Endothelial cell of umbilical vein (primary cell): ENCODE measurements around the gene POFUT2. TPM values are rescaled to one million over a fixed set of nuclear protein-coding genes. Genes with fewer than 3 reads are reported as not detected.

Experiments
- BruUV-seq: library from RNA; stranded (reverse); fragments of 400-500 nt; replicated peaks from 2 replicates; lab custom pipeline; 2021; lab: Mats Ljungman, UMichigan
- CTCF ChIA-PET: fragments of 300-600, 350-600 bp; sonication (Branson Sonifier 250); formaldehyde crosslinking; loops from one replicate; lab custom pipeline; 2021; ENCODE audit warnings: antibody characterized with exemption, inconsistent platforms; lab: Charles Lee
- POLR2A ChIA-PET: fragments of 300-600, 350-600 bp; sonication (Branson Sonifier 250); formaldehyde crosslinking; loops from one replicate; lab custom pipeline; 2021; ENCODE audit warnings: antibody characterized with exemption, inconsistent platforms; lab: Charles Lee
- DNase-seq: peaks from one replicate; pipeline ENCODE4 v3.0.0-alpha.2; 2011; ENCODE audit warnings: low read depth, low spot score
- FAIRE-seq: peaks from 2 replicates; lab custom pipeline; 2011; peaks lifted over from hg19 to GRCh38; lab: Jason Lieb, UNC
- H2AFZ ChIP-seq: 2 replicates; pipeline ENCODE4 v1.6.0; 2012; ENCODE audit warnings: low read depth, low read length, control low read depth, inconsistent platforms
- H3K27ac ChIP-seq: 2 replicates; pipeline ENCODE4 v1.5.1; 2011; ENCODE audit warnings: low read depth, mild to moderate bottlenecking, control low read depth, low read length, moderate library complexity; ENCODE audit not compliant: insufficient read depth
- H3K27me3 ChIP-seq, 2 experiments: 2 replicates each; pipeline versions ENCODE4 v1.6.0 to v1.6.1; 2011; ENCODE audit warnings: low read length in 2 of 2, mixed read lengths in 1 of 2; ENCODE audit not compliant: control insufficient read depth in 2 of 2, insufficient read depth in 2 of 2
- H3K36me3 ChIP-seq, 2 experiments: 2 replicates in 1 of 2; 3 replicates in 1 of 2; pipeline ENCODE4 v1.5.1; 2011; ENCODE audit warnings: low read length in 2 of 2, mild to moderate bottlenecking in 1 of 2, moderate library complexity in 1 of 2; ENCODE audit not compliant: control insufficient read depth in 2 of 2, insufficient read depth in 2 of 2; ENCODE audit errors: extremely low read depth in 1 of 2
- H3K4me1 ChIP-seq: 3 replicates; pipeline ENCODE4 v1.5.1; 2011; ENCODE audit warnings: mild to moderate bottlenecking, low read length; ENCODE audit not compliant: control insufficient read depth, insufficient read depth; ENCODE audit errors: extremely low read depth
- H3K4me2 ChIP-seq: 2 replicates; pipeline ENCODE4 v1.6.1; 2011; ENCODE audit warnings: low read length, control low read depth, mixed read lengths; ENCODE audit not compliant: insufficient read depth
- H3K4me3 ChIP-seq, 3 experiments: fragments of 200-600 bp in 1 of 3; sonication (generic), shearing (Covaris generic) in 1 of 3; replicated peaks in 1 of 3; 2 replicates each; pipeline ENCODE4 v1.5.1; 2011 to 2016; ENCODE audit warnings: control low read depth in 3 of 3, low read length in 3 of 3, mild to moderate bottlenecking in 2 of 3, inconsistent platforms in 1 of 3, low read depth in 1 of 3, moderate library complexity in 1 of 3; ENCODE audit not compliant: insufficient read depth in 1 of 3
- H3K79me2 ChIP-seq: 2 replicates; pipeline ENCODE4 v1.6.0; 2012; ENCODE audit warnings: low read length, inconsistent platforms; ENCODE audit not compliant: control insufficient read depth, insufficient read depth
- H3K9ac ChIP-seq: replicated peaks from 2 replicates; pipeline ENCODE3; 2011; ENCODE audit warnings: low read length, control low read depth; ENCODE audit not compliant: insufficient read depth; ENCODE audit errors: extremely low read depth
- H3K9me1 ChIP-seq: replicated peaks from 3 replicates; pipeline ENCODE4 v1.6.0; 2011; ENCODE audit warnings: mild to moderate bottlenecking, low read length; ENCODE audit not compliant: control insufficient read depth, insufficient read depth; ENCODE audit errors: extremely low read depth
- H3K9me3 ChIP-seq: replicated peaks from 2 replicates; pipeline ENCODE4 v1.5.1; 2012; ENCODE audit warnings: low read length, inconsistent platforms; ENCODE audit not compliant: control insufficient read depth, insufficient read depth
- H4K20me1 ChIP-seq: replicated peaks from 2 replicates; pipeline ENCODE3; 2011; ENCODE audit warnings: mild to moderate bottlenecking, low read length; ENCODE audit not compliant: control insufficient read depth, insufficient read depth; ENCODE audit errors: extremely low read depth
- CTCF ChIP-seq, 2 donors: IDR thresholded peaks; 1 replicate in 1 of 2; 2 replicates in 1 of 2; pipeline ENCODE4 v1.5.1; 2011; ENCODE audit warnings: low read length in 2 of 2, mild to moderate bottlenecking in 2 of 2, moderate library complexity in 2 of 2, control low read depth in 1 of 2, inconsistent platforms in 1 of 2, low read depth in 1 of 2; ENCODE audit not compliant: insufficient read depth in 1 of 2; ENCODE audit errors: extremely low read depth in 1 of 2
- EZH2 ChIP-seq: IDR thresholded peaks from 2 replicates; pipeline ENCODE4 v1.6.1; 2012; ENCODE audit warnings: borderline replicate concordance, low read depth, mild to moderate bottlenecking, moderate library complexity, low read length, inconsistent platforms; ENCODE audit not compliant: severe bottlenecking
- FOS ChIP-seq: IDR thresholded peaks from 2 replicates; pipeline ENCODE4 v1.6.1; 2011; ENCODE audit warnings: mild to moderate bottlenecking, low read length, moderate library complexity, borderline replicate concordance; ENCODE audit not compliant: insufficient read depth
- GATA2 ChIP-seq: IDR thresholded peaks from 2 replicates; pipeline ENCODE4 v1.7.0; 2011; ENCODE audit warnings: low read depth, mild to moderate bottlenecking, moderate library complexity, mixed read lengths, low read length; ENCODE audit not compliant: insufficient read length, insufficient read depth
- JUN ChIP-seq: IDR thresholded peaks from 2 replicates; pipeline ENCODE4 v1.6.1; 2011; ENCODE audit warnings: borderline replicate concordance, low read depth; ENCODE audit not compliant: insufficient read length, insufficient read depth
- MAX ChIP-seq: IDR thresholded peaks from 2 replicates; pipeline ENCODE4 v1.6.1; 2011; ENCODE audit not compliant: insufficient read depth, insufficient read length
- MYC ChIP-seq: IDR thresholded peaks from one replicate; pipeline ENCODE4 v1.6.1; 2011; ENCODE audit warnings: mild to moderate bottlenecking, low read depth, low read length
- POLR2A ChIP-seq: IDR thresholded peaks from 2 replicates; pipeline ENCODE4 v1.6.1; 2012; ENCODE audit warnings: low read depth, mild to moderate bottlenecking, control low read depth, low read length
- POLR2AphosphoS5 ChIP-seq: IDR thresholded peaks from 2 replicates; pipeline ENCODE4 v1.6.1; 2012; ENCODE audit warnings: low read depth, mild to moderate bottlenecking, control low read depth, low read length, moderate library complexity; ENCODE audit not compliant: insufficient read depth
- dilution Hi-C: fragments of 300-500 bp; cut with MboI; formaldehyde crosslinking; loops from one replicate; pipeline ENCODE4 v1.15.0; 2019; ENCODE audit warnings: low sequenced_read_pairs; ENCODE audit not compliant: extremely low pct_ligation_motif_present
- intact Hi-C: fragments of 100-400 bp; cut with micrococcal nuclease; formaldehyde crosslinking; loops from one replicate; pipeline ENCODE4 v1.10.0; 2022
- polyA plus RNA-seq, 4 experiments: library from polyadenylated mRNA; depleted of rRNA in 3 of 4; stranded (reverse) in 3 of 4; unstranded in 1 of 4; fragments of >200 nt; gene quantifications; 2 replicates each; pipeline versions ENCODE4 v1.2.1 to v1.2.3, GENCODE V29; 2011 to 2012; ENCODE audit warnings: missing spikeins in 1 of 4
- total RNA-seq: library from RNA; stranded (reverse); gene quantifications from 2 replicates; pipeline ENCODE4 v1.2.3, GENCODE V29; 2021

The POFUT2 gene
- total and polyA plus RNA-seq, 2 donors (not counting 3 experiments of a cell fraction or from before 2014, with no cell fraction given) = 30.7 to 47.5 TPM

GRCh38 chr21:45318556-45319404 is 31.1 kb upstream of the POFUT2 start:
- Histone ChIP-seq H3K9ac (peak overlapping the region; percentile 71), H3K9me3 (no peaks in the 10 kb centered on the region), H3K36me3 (no peaks in the 10 kb centered on the region), H2AFZ (no peak overlapping the region), H3K79me2 (no peaks in the 10 kb centered on the region), H3K27me3 (no peaks in the 10 kb centered on the region), H3K4me2 (no peak overlapping the region), H3K27ac (peak overlapping the region; percentile 90), H3K4me1 (peaks cover 39% of the 10 kb centered on the region), H3K4me3 (no peak overlapping the region), H3K9me1 (no peaks in the 10 kb centered on the region), H4K20me1 (no peaks in the 10 kb centered on the region)
- CTCF ChIA-PET = interaction anchor here (1.1 to 3.3 kb wide), 6 partner anchors 10 to 180 kb away, joined by 3 to 27 read pairs (median 5); partner anchors contain the start of gene POFUT2
- intact Hi-C loops = loop anchor here (1.0 kb wide), 5 partner anchors 24 to 153 kb away; no protein-coding TSS in a partner anchor
- no TSS peak for BruUV-seq
- TF ChIP-seq CTCF (IDR thresholded peaks at IDR 0.05; ENCODE audit: extremely low read depth in 1 of 2, insufficient read depth in 1 of 2, low read depth in 1 of 2, low read length in 2 of 2) = no peak
- peak; percentile 82 for TF ChIP-seq FOS
- no peak for TF ChIP-seq GATA2
- peak; percentile 38 for TF ChIP-seq MAX
- TF ChIP-seq POLR2AphosphoS5 = peak; percentile 63
- no peak for TF ChIP-seq POLR2A
- TF ChIP-seq EZH2 = no peak
- TF ChIP-seq MYC = peak; percentile 95
- TF ChIP-seq JUN = peak; percentile 75
- FAIRE-seq (peak; percentile 100), DNase-seq (peak; percentile 93)
- POLR2A ChIA-PET = interaction anchor here (1.5 kb wide), 1 partner anchor 10 kb away, joined by 3 read pairs; no protein-coding TSS in a partner anchor
- dilution Hi-C loops = no loop called here
